ENCODE data around the gene REXO1. TPM values are rescaled to one million over a fixed set of nuclear protein-coding genes. Genes with fewer than 3 reads are reported as not detected.

REXO1 gene
- total and polyA plus RNA-seq, 9 of the 15 experiments (the other 6 are each of a cell fraction or from before 2014, with no cell fraction given): 0.04 to 63.3 (median 15.8) TPM

GRCh38 chr19:1796395-1797142, 51.7 kb downstream of the REXO1 start (continued):
- TF ChIP-seq MGA (IDR thresholded peaks at IDR 0.05) (peak; percentile 5; the same call in 1 of the 2 replicates), ZNF311 (CRISPR knock-in tag; IDR thresholded peaks at IDR 0.05) (no peak), ZBTB1 (CRISPR knock-in tag; IDR thresholded peaks at IDR 0.05; ENCODE audit: borderline replicate concordance, low read depth) (0 out of 2 replicates have a peak, but pooled peaks have one; percentile 13), GATAD2B (IDR thresholded peaks at IDR 0.05; ENCODE audit: borderline replicate concordance) (no peak), THRAP3 (IDR thresholded peaks at IDR 0.05; ENCODE audit: borderline replicate concordance) (no peak), ZSCAN32 (CRISPR knock-in tag; IDR thresholded peaks at IDR 0.05) (no peak), CREBBP (IDR thresholded peaks at IDR 0.05; ENCODE audit: low read depth, low read length) (no peak), ZNF280B (CRISPR knock-in tag; IDR thresholded peaks at IDR 0.05) (no peak), TEAD2 (tag; IDR thresholded peaks at IDR 0.05) (no peak), CGGBP1 (CRISPR knock-in tag; IDR thresholded peaks at IDR 0.05) (no peak), ZKSCAN1 (IDR thresholded peaks at IDR 0.05; ENCODE audit: low read depth, low read length) (no peak), ARID3B (CRISPR knock-in tag; IDR thresholded peaks at IDR 0.05; ENCODE audit: borderline replicate concordance) (no peak), RNF2 (IDR thresholded peaks at IDR 0.05) (no peak)

Measured in K562 (cell line).